HEK293 (cell line): Measurements from ENCODE around the gene NOL3.

ENCODE experiments used
- CTCF ChIA-PET: fragments of 350-600 bp; formaldehyde crosslinking; extraction: SDS; loops from one replicate; lab custom pipeline; 2021; ENCODE audit warnings: antibody characterized with exemption; lab: Yijun Ruan, JAX
- POLR2A ChIA-PET: fragments of 300-600 bp; formaldehyde crosslinking; extraction: SDS; loops from one replicate; lab custom pipeline; 2020; ENCODE audit warnings: antibody characterized with exemption, inconsistent platforms; lab: Yijun Ruan, JAX
- H3K27ac ChIP-seq: fragments of 200-500 bp; sonication (Bioruptor generic); 2 replicates; pipeline ENCODE4 v1.5.1; 2014; ENCODE audit warnings: low read depth, low read length, control low read depth, inconsistent platforms; ENCODE audit errors: extremely low read depth
- H3K36me3 ChIP-seq, 2 experiments: fragments of 200-500 bp in 1 of 2; sonication (Bioruptor generic) in 1 of 2; 1 replicate in 1 of 2; 2 replicates in 1 of 2; pipeline ENCODE4 v1.5.1; 2014 to 2017; ENCODE audit warnings: inconsistent platforms in 2 of 2, low read length in 2 of 2; ENCODE audit not compliant: control insufficient read depth in 2 of 2, insufficient read depth in 1 of 2
- H3K4me1 ChIP-seq: fragments of 200-500 bp; sonication (Bioruptor generic); 2 replicates; pipeline ENCODE4 v1.5.1; 2014; ENCODE audit warnings: mild to moderate bottlenecking, low read length, inconsistent platforms; ENCODE audit not compliant: control insufficient read depth, insufficient read depth
- H3K4me3 ChIP-seq: 2 replicates; pipeline ENCODE4 v1.5.1; 2011; ENCODE audit warnings: low read depth, mild to moderate bottlenecking, control low read depth, low read length, moderate library complexity
- H3K9me3 ChIP-seq: fragments of 200-500 bp; sonication (Bioruptor generic); 2 replicates; pipeline ENCODE4 v1.5.1; 2014; ENCODE audit warnings: low read depth, low read length, inconsistent platforms; ENCODE audit not compliant: control insufficient read depth, insufficient read depth
- INSM2 ChIP-seq: fragments of 450-650 bp; formaldehyde crosslinking; IDR thresholded peaks from 2 replicates; pipeline ENCODE4 v1.5.1; 2016; ENCODE audit warnings: missing biosample characterization, missing genetic modification characterization
- KLF1 ChIP-seq: fragments of 450-650 bp; formaldehyde crosslinking; IDR thresholded peaks from 2 replicates; pipeline ENCODE4 v1.5.1; 2016; ENCODE audit warnings: missing biosample characterization, missing genetic modification characterization
- KLF10 ChIP-seq: fragments of 450-650 bp; IDR thresholded peaks from 2 replicates; pipeline ENCODE4 v1.5.1; 2018; ENCODE audit warnings: missing biosample characterization, mild to moderate bottlenecking, missing genetic modification characterization
- KLF7 ChIP-seq: fragments of 450-650 bp; formaldehyde crosslinking; IDR thresholded peaks from 2 replicates; pipeline ENCODE4 v1.5.1; 2016; ENCODE audit warnings: missing biosample characterization, missing genetic modification characterization, borderline replicate concordance
- MEIS1 ChIP-seq: sonication (generic); formaldehyde crosslinking; IDR thresholded peaks from 2 replicates; pipeline ENCODE4 v1.8.1; 2022; ENCODE audit warnings: missing genetic modification reagents, mild to moderate bottlenecking, borderline replicate concordance
- OVOL3 ChIP-seq: fragments of 450-650 bp; formaldehyde crosslinking; IDR thresholded peaks from 2 replicates; pipeline ENCODE4 v1.5.1; 2016; ENCODE audit warnings: missing biosample characterization, missing genetic modification characterization
- REPIN1 ChIP-seq: fragments of 450-650 bp; formaldehyde crosslinking; IDR thresholded peaks from 2 replicates; pipeline ENCODE4 v1.5.1; 2017; ENCODE audit warnings: missing biosample characterization, missing genetic modification characterization, low read depth
- SP3 ChIP-seq: fragments of 450-650 bp; formaldehyde crosslinking; IDR thresholded peaks from 2 replicates; pipeline ENCODE4 v1.5.1; 2016; ENCODE audit warnings: missing biosample characterization, missing genetic modification characterization
- ZBTB1 ChIP-seq: fragments of 450-650 bp; formaldehyde crosslinking; IDR thresholded peaks from 2 replicates; pipeline ENCODE4 v1.5.1; 2016; ENCODE audit warnings: missing biosample characterization, missing genetic modification characterization
- ZBTB10 ChIP-seq: fragments of 450-650 bp; formaldehyde crosslinking; IDR thresholded peaks from 2 replicates; pipeline ENCODE4 v1.5.1; 2016; ENCODE audit warnings: missing biosample characterization, missing genetic modification characterization
- ZFHX2 ChIP-seq: fragments of 450-650 bp; formaldehyde crosslinking; conservative IDR thresholded peaks from 2 replicates; pipeline ENCODE4 v1.5.1; 2016; ENCODE audit warnings: missing biosample characterization, missing genetic modification characterization
- ZFP37 ChIP-seq: fragments of 450-650 bp; formaldehyde crosslinking; IDR thresholded peaks from 2 replicates; pipeline ENCODE4 v1.5.1; 2016; ENCODE audit warnings: missing biosample characterization, missing genetic modification characterization
- ZNF362 ChIP-seq: fragments of 450-650 bp; formaldehyde crosslinking; IDR thresholded peaks from 2 replicates; pipeline ENCODE4 v1.5.1; 2016; ENCODE audit warnings: missing biosample characterization, missing genetic modification characterization
- ZNF391 ChIP-seq: fragments of 450-650 bp; formaldehyde crosslinking; IDR thresholded peaks from 2 replicates; pipeline ENCODE4 v1.5.1; 2016; ENCODE audit warnings: low read depth, missing biosample characterization, missing genetic modification characterization, borderline replicate concordance
- ZNF48 ChIP-seq: fragments of 450-650 bp; formaldehyde crosslinking; IDR thresholded peaks from 2 replicates; pipeline ENCODE4 v1.5.1; 2016; ENCODE audit warnings: missing biosample characterization, missing genetic modification characterization
- ZNF610 ChIP-seq: fragments of 450-650 bp; formaldehyde crosslinking; IDR thresholded peaks from 2 replicates; pipeline ENCODE4 v1.5.1; 2016; ENCODE audit warnings: missing biosample characterization, missing genetic modification characterization, borderline replicate concordance
- ZNF660 ChIP-seq: fragments of 450-650 bp; IDR thresholded peaks from 2 replicates; pipeline ENCODE4 v1.5.1; 2018; ENCODE audit warnings: missing biosample characterization, mild to moderate bottlenecking, missing genetic modification characterization
- ZNF776 ChIP-seq: fragments of 450-650 bp; formaldehyde crosslinking; IDR thresholded peaks from 2 replicates; pipeline ENCODE4 v1.5.0; 2017; ENCODE audit warnings: missing biosample characterization, missing genetic modification characterization, borderline replicate concordance
- ZXDB ChIP-seq: fragments of 450-650 bp; formaldehyde crosslinking; IDR thresholded peaks from 2 replicates; pipeline ENCODE4 v1.5.1; 2016; ENCODE audit warnings: missing biosample characterization, missing genetic modification characterization

The NOL3 gene

GRCh38 chr16:67162506-67163163, 7.7 kb upstream of the NOL3 start:
- Histone ChIP-seq H3K4me3 (no peak overlapping the region), H3K4me1 (no peaks in the 10 kb centered on the region), H3K9me3 (no peaks in the 10 kb centered on the region), H3K27ac (no peak overlapping the region), H3K36me3 (peaks cover 0 to 3% of the 10 kb centered on the region in 2 experiments; a peak in 1 of 3 replicates)
- TF ChIP-seq ZFP37 (tag by site-specific recombination) (no peak), REPIN1 (no peak), ZBTB1 (tag by site-specific recombination) (no peak)
- ChIA-PET CTCF (interaction anchor here (0.6 to 1.6 kb wide), 6 partner anchors 16 to 283 kb away, joined by 3 to 5 read pairs (median 4); no protein-coding TSS in a partner anchor), POLR2A (interaction anchor here (1.5 kb wide), 1 partner anchor 12 kb away, joined by 3 read pairs; no protein-coding TSS in a partner anchor)

- no peak for TF ChIP-seq MEIS1 (CRISPR knock-in tag)
- no peak for TF ChIP-seq ZXDB (tag by site-specific recombination)
- no peak for TF ChIP-seq KLF7 (tag by site-specific recombination)
- TF ChIP-seq ZNF48 (tag by site-specific recombination): no peak
- TF ChIP-seq, all 188 proteins: peak for 0
- no peaks in the 10 kb centered on the region for H3K9me3 ChIP-seq
- ChIA-PET CTCF (interaction anchor here (0.6 to 1.6 kb wide), 2 partner anchors 17 to 29 kb away, joined by 3 to 5 read pairs; no protein-coding TSS in a partner anchor), POLR2A (interaction anchor here (1.5 kb wide), 1 partner anchor 11 kb away, joined by 3 read pairs; no protein-coding TSS in a partner anchor)
- peaks cover 0 to 3% of the 10 kb centered on the region in 2 experiments; a peak in 1 of 3 replicates for H3K36me3 ChIP-seq
- no peak overlapping the region for H3K4me3 ChIP-seq
- H3K4me1 ChIP-seq: no peaks in the 10 kb centered on the region
- no peak overlapping the region for H3K27ac ChIP-seq
Measured at GRCh38 chr16:67163164-67163998, 7.0 kb upstream of the NOL3 start.

GRCh38 chr16:67163999-67164558, 6.3 kb upstream of the NOL3 start:
- Histone ChIP-seq H3K4me3 (no peak overlapping the region), H3K4me1 (no peaks in the 10 kb centered on the region), H3K27ac (no peak overlapping the region), H3K36me3 (peaks cover 0 to 3% of the 10 kb centered on the region in 2 experiments; a peak in 1 of 3 replicates), H3K9me3 (no peaks in the 10 kb centered on the region)
- POLR2A ChIA-PET: interaction anchor here (1.5 kb wide), 1 partner anchor 10 kb away, joined by 3 read pairs; no protein-coding TSS in a partner anchor
- CTCF ChIA-PET: interaction anchor here (0.5 to 0.6 kb wide), 2 partner anchors 11 to 114 kb away, joined by 3 read pairs; no protein-coding TSS in a partner anchor
- TF ChIP-seq SP3 (no peak), ZNF610 (tag by site-specific recombination) (no peak), ZNF391 (tag by site-specific recombination) (no peak)

GRCh38 chr16:67164599-67165061, 5.7 kb upstream of the NOL3 start, which contains the start of gene HSF4:
Gene HSF4, plus strand, starts transcription at chr16:67164745. Its CDS starts 67 bp downstream, at chr16:67164812.
- ChIA-PET CTCF (interaction anchor here (0.5 to 0.6 kb wide), 2 partner anchors 11 to 114 kb away, joined by 3 read pairs; no protein-coding TSS in a partner anchor), POLR2A (no interaction called here)
- H3K36me3 ChIP-seq: peaks cover 0 to 3% of the 10 kb centered on the region in 2 experiments; a peak in 1 of 3 replicates
- TF ChIP-seq INSM2 (tag by site-specific recombination) (no peak), ZNF660 (tag by site-specific recombination) (no peak), ZFHX2 (no peak), ZNF776 (tag by site-specific recombination) (no peak), OVOL3 (tag by site-specific recombination) (no peak), KLF10 (tag by site-specific recombination) (no peak), KLF1 (tag by site-specific recombination) (no peak), ZNF362 (tag by site-specific recombination) (no peak), ZBTB10 (tag by site-specific recombination) (no peak)
- H3K4me1 ChIP-seq: no peaks in the 10 kb centered on the region
- no peaks in the 10 kb centered on the region for H3K9me3 ChIP-seq
- no peak within 1 kb of the TSS for H3K4me3 ChIP-seq
- no peak within 1 kb of the TSS for H3K27ac ChIP-seq
